Stimulated activated CD8-positive, alpha-beta memory T cell treated with anti-CD3 and anti-CD28 coated beads, Interleukin-4, amount 100 ng/mL, for 4 hours (primary cell): ENCODE results near the gene PBX3.

Experiments used
- DNase-seq, 2 donors: peaks; one replicate each; pipeline ENCODE4 v3.0.0-alpha.2; 2020; ENCODE audit warnings: low read depth in 2 of 2, low spot score in 1 of 2

The PBX3 gene

GRCh38 chr9:125904155-125904851 is 157.1 kb downstream of the PBX3 start:
- no peak for DNase-seq

- no peak for DNase-seq
Measured at GRCh38 chr9:125906144-125906543, 159.0 kb downstream of the PBX3 start.

- DNase-seq = no peak
Measured at GRCh38 chr9:125906893-125907292, 159.7 kb downstream of the PBX3 start.

GRCh38 chr9:125908136-125908535 is 161.0 kb downstream of the PBX3 start:
- DNase-seq = no peak

GRCh38 chr9:125908966-125909365 is 161.8 kb downstream of the PBX3 start:
- DNase-seq = no peak

- DNase-seq = no peak
Measured at GRCh38 chr9:125909459-125909858, 162.3 kb downstream of the PBX3 start.

- no peak for DNase-seq
Measured at GRCh38 chr9:125910286-125910685, 163.1 kb downstream of the PBX3 start.

- DNase-seq = no peak
Measured at GRCh38 chr9:125911861-125912644, 164.9 kb downstream of the PBX3 start.

- no peak for DNase-seq
Measured at GRCh38 chr9:125912667-125913066, 165.5 kb downstream of the PBX3 start.

GRCh38 chr9:125913551-125913950 is 166.4 kb downstream of the PBX3 start:
- no peak for DNase-seq

GRCh38 chr9:125914411-125914810 is 167.2 kb downstream of the PBX3 start:
- DNase-seq = no peak

- no peak for DNase-seq
Measured at GRCh38 chr9:125915606-125916005, 168.4 kb downstream of the PBX3 start.

GRCh38 chr9:125919565-125919964 is 172.4 kb downstream of the PBX3 start:
- no peak for DNase-seq

- no peak for DNase-seq
Measured at GRCh38 chr9:125920402-125920801, 173.2 kb downstream of the PBX3 start.

GRCh38 chr9:125922854-125923253 is 175.7 kb downstream of the PBX3 start:
- no peak for DNase-seq

- no peak for DNase-seq
Measured at GRCh38 chr9:125924351-125924750, 177.2 kb downstream of the PBX3 start.

- DNase-seq = no peak
Measured at GRCh38 chr9:125926936-125927335, 179.8 kb downstream of the PBX3 start.

- DNase-seq = no peak
Measured at GRCh38 chr9:125929846-125930245, 182.7 kb downstream of the PBX3 start.

- no peak for DNase-seq
Measured at GRCh38 chr9:125931211-125931610, 184.0 kb downstream of the PBX3 start.

GRCh38 chr9:125932012-125932411 is 184.8 kb downstream of the PBX3 start:
- DNase-seq = no peak

- no peak for DNase-seq
Measured at GRCh38 chr9:125932746-125933455, 185.7 kb downstream of the PBX3 start.

- no peak for DNase-seq
Measured at GRCh38 chr9:125942125-125942524, 195.0 kb downstream of the PBX3 start.
